WTC11 (cell line): Measurements from ENCODE around the gene KIAA1671. TPM values are rescaled to one million over a fixed set of nuclear protein-coding genes. Genes with fewer than 3 reads are reported as not detected.
A peak's percentile ranks its signal among the peaks of the same experiment; 100 is the strongest.

ENCODE experiments used
- ATAC-seq: fragments of 200-7000 bp; cut with Tn5 transposase; 2 replicates; pipeline ENCODE4 v1.10.0; 2021; ENCODE audit warnings: mild to moderate bottlenecking, moderate library complexity
- CTCF ChIA-PET: fragments of 300-600 bp; sonication (Branson Sonifier 250); formaldehyde crosslinking; loops from one replicate; lab custom pipeline; 2021; ENCODE audit warnings: antibody characterized with exemption; lab: Charles Lee
- POLR2A ChIA-PET: fragments of 350-600 bp; sonication (Branson Sonifier 250); formaldehyde crosslinking; loops from one replicate; lab custom pipeline; 2021; ENCODE audit warnings: antibody characterized with exemption; lab: Charles Lee
- DNase-seq: peaks from one replicate; pipeline ENCODE4 v3.0.0; 2021; ENCODE audit warnings: low spot score
- H3K27ac Mint-ChIP-seq: 2 replicates; pipeline ENCODE4 v1.8.0; 2021; ENCODE audit warnings: mixed read lengths
- H3K27me3 Mint-ChIP-seq: 2 replicates; pipeline ENCODE4 v1.8.0; 2021; ENCODE audit warnings: low read depth, mild to moderate bottlenecking, moderate library complexity, mixed read lengths
- H3K36me3 Mint-ChIP-seq: 2 replicates; pipeline ENCODE4 v1.8.0; 2021; ENCODE audit warnings: mixed read lengths
- H3K4me1 Mint-ChIP-seq: 2 replicates; pipeline ENCODE4 v1.8.0; 2022; ENCODE audit warnings: mixed read lengths
- H3K4me3 Mint-ChIP-seq: 2 replicates; pipeline ENCODE4 v1.8.0; 2021; ENCODE audit warnings: mild to moderate bottlenecking, moderate library complexity, mixed read lengths
- H3K9me3 Mint-ChIP-seq: 2 replicates; pipeline ENCODE4 v1.8.0; 2021; ENCODE audit warnings: mixed read lengths
- AFF4 ChIP-seq: sonication (generic); formaldehyde crosslinking; IDR thresholded peaks from 2 replicates; pipeline ENCODE4 v1.8.1; 2023; ENCODE audit warnings: mild to moderate bottlenecking, missing genetic modification reagents, borderline replicate concordance
- CBFB ChIP-seq: sonication (generic); formaldehyde crosslinking; IDR thresholded peaks from 2 replicates; pipeline ENCODE4 v1.8.1; 2022; ENCODE audit warnings: mild to moderate bottlenecking, low read depth, missing genetic modification reagents
- E2F5 ChIP-seq: sonication (generic); formaldehyde crosslinking; IDR thresholded peaks from 2 replicates; pipeline ENCODE4 v1.8.1; 2022; ENCODE audit warnings: mild to moderate bottlenecking, moderate library complexity, missing genetic modification reagents
- ESRRA ChIP-seq: sonication (generic); formaldehyde crosslinking; IDR thresholded peaks from 2 replicates; pipeline ENCODE4 v1.8.1; 2022; ENCODE audit warnings: mild to moderate bottlenecking, missing genetic modification reagents, borderline replicate concordance
- FOXJ3 ChIP-seq: sonication (generic); formaldehyde crosslinking; IDR thresholded peaks from 2 replicates; pipeline ENCODE4 v1.9.0; 2021; ENCODE audit warnings: missing genetic modification reagents, mild to moderate bottlenecking, borderline replicate concordance
- FOXP1 ChIP-seq: sonication (generic); formaldehyde crosslinking; IDR thresholded peaks from 2 replicates; pipeline ENCODE4 v1.8.0; 2022; ENCODE audit warnings: missing genetic modification reagents, mild to moderate bottlenecking, moderate library complexity, borderline replicate concordance
- HMGA2 ChIP-seq: fragments of 250-450 bp; sonication (Bioruptor Pico); IDR thresholded peaks from 2 replicates; pipeline ENCODE4 v1.4.0; 2021; ENCODE audit warnings: mild to moderate bottlenecking, moderate library complexity
- HMGXB4 ChIP-seq: sonication (generic); formaldehyde crosslinking; IDR thresholded peaks from 2 replicates; pipeline ENCODE4 v1.8.1; 2023; ENCODE audit warnings: mild to moderate bottlenecking, moderate library complexity, missing genetic modification reagents
- MLX ChIP-seq: sonication (generic); formaldehyde crosslinking; IDR thresholded peaks from 2 replicates; pipeline ENCODE4 v1.8.1; 2023; ENCODE audit warnings: mild to moderate bottlenecking, missing genetic modification reagents, moderate library complexity
- MXD4 ChIP-seq: fragments of 250-450 bp; sonication (Bioruptor Pico); IDR thresholded peaks from 2 replicates; pipeline ENCODE4 v1.8.0; 2021; ENCODE audit warnings: mild to moderate bottlenecking, moderate library complexity, borderline replicate concordance
- NFATC4 ChIP-seq: fragments of 250-450 bp; sonication (Bioruptor Pico); IDR thresholded peaks from 2 replicates; pipeline ENCODE4 v1.9.0; 2021; ENCODE audit warnings: mild to moderate bottlenecking
- NR2C2 ChIP-seq: sonication (generic); formaldehyde crosslinking; IDR thresholded peaks from 2 replicates; pipeline ENCODE4 v1.8.0; 2022; ENCODE audit warnings: mild to moderate bottlenecking, missing genetic modification reagents
- OVOL2 ChIP-seq: fragments of 250-450 bp; sonication (Bioruptor Pico); IDR thresholded peaks from 2 replicates; pipeline ENCODE4 v1.9.0; 2021; ENCODE audit warnings: mild to moderate bottlenecking, borderline replicate concordance
- SMAD3 ChIP-seq: sonication (generic); formaldehyde crosslinking; IDR thresholded peaks from 2 replicates; pipeline ENCODE4 v1.8.0; 2022; ENCODE audit warnings: missing genetic modification reagents, mild to moderate bottlenecking, borderline replicate concordance
- TEAD1 ChIP-seq: sonication (generic); formaldehyde crosslinking; IDR thresholded peaks from 2 replicates; pipeline ENCODE4 v1.8.0; 2022; ENCODE audit warnings: mild to moderate bottlenecking, missing genetic modification reagents
- USF2 ChIP-seq: sonication (generic); formaldehyde crosslinking; IDR thresholded peaks from 2 replicates; pipeline ENCODE4 v1.8.1; 2023; ENCODE audit warnings: mild to moderate bottlenecking, missing genetic modification reagents, moderate library complexity
- ZBTB43 ChIP-seq: sonication (generic); formaldehyde crosslinking; IDR thresholded peaks from 2 replicates; pipeline ENCODE4 v1.8.1; 2023; ENCODE audit warnings: mild to moderate bottlenecking, missing genetic modification reagents
- ZNF219 ChIP-seq: sonication (generic); formaldehyde crosslinking; IDR thresholded peaks from 2 replicates; pipeline ENCODE4 v1.8.0; 2023; ENCODE audit warnings: missing genetic modification reagents, mild to moderate bottlenecking, borderline replicate concordance
- ZNF423 ChIP-seq: fragments of 250-450 bp; sonication (Bioruptor Pico); IDR thresholded peaks from 2 replicates; pipeline ENCODE4 v2.1.2; 2022; ENCODE audit warnings: mild to moderate bottlenecking, moderate library complexity
- total RNA-seq: library from RNA; stranded (reverse); gene quantifications from 3 replicates; pipeline ENCODE4 v1.2.3, GENCODE V29; 2021

Gene KIAA1671
- total RNA-seq, 1 experiment from 2014 or later: 26.0 TPM

GRCh38 chr22:25170426-25170980, 218.0 kb downstream of the KIAA1671 start:
- Mint-ChIP-seq H3K4me3 (no peak overlapping the region), H3K27ac (peak overlapping the region; percentile 40; the same call in 1 of the 2 replicates), H3K9me3 (no peaks in the 10 kb centered on the region), H3K27me3 (no peaks in the 10 kb centered on the region), H3K4me1 (peaks cover 8% of the 10 kb centered on the region), H3K36me3 (peaks cover 5% of the 10 kb centered on the region; the same call in 1 of the 2 replicates)
- TF ChIP-seq HMGXB4 (CRISPR knock-in tag) (no peak), TEAD1 (no peak), NR2C2 (no peak), FOXJ3 (CRISPR knock-in tag) (no peak), FOXP1 (CRISPR knock-in tag) (no peak), ZNF219 (CRISPR knock-in tag) (no peak), NFATC4 (no peak), CBFB (no peak), ZBTB43 (CRISPR knock-in tag) (no peak), USF2 (CRISPR knock-in tag) (no peak), ZNF423 (no peak), E2F5 (CRISPR knock-in tag) (no peak), ESRRA (CRISPR knock-in tag) (no peak), HMGA2 (no peak), MXD4 (CRISPR knock-in tag) (no peak), MLX (CRISPR knock-in tag) (no peak), OVOL2 (CRISPR knock-in tag) (no peak), AFF4 (CRISPR knock-in tag) (no peak), SMAD3 (CRISPR knock-in tag) (no peak)
- ATAC-seq (no peak), DNase-seq (no peak)
- ChIA-PET POLR2A (no interaction called here), CTCF (interaction anchor here (1.5 kb wide), 1 partner anchor 89 kb away, joined by 4 read pairs; no protein-coding TSS in a partner anchor)
